GM12875 (cell line): ENCODE results near the gene TEP1.

Source experiments
- H3K4me3 ChIP-seq: one replicate; pipeline ENCODE4 v1.5.1; 2011; ENCODE audit warnings: low read depth, low read length, control low read depth
- TF ChIP-seq, protein P1 (sequence below): IDR thresholded peaks from 2 replicates; pipeline ENCODE4 v1.5.1; 2011; ENCODE audit warnings: low read depth, mild to moderate bottlenecking, control low read depth, inconsistent platforms, low read length, moderate library complexity, borderline replicate concordance; ENCODE audit not compliant: insufficient read depth

The TEP1 gene

DNA sequence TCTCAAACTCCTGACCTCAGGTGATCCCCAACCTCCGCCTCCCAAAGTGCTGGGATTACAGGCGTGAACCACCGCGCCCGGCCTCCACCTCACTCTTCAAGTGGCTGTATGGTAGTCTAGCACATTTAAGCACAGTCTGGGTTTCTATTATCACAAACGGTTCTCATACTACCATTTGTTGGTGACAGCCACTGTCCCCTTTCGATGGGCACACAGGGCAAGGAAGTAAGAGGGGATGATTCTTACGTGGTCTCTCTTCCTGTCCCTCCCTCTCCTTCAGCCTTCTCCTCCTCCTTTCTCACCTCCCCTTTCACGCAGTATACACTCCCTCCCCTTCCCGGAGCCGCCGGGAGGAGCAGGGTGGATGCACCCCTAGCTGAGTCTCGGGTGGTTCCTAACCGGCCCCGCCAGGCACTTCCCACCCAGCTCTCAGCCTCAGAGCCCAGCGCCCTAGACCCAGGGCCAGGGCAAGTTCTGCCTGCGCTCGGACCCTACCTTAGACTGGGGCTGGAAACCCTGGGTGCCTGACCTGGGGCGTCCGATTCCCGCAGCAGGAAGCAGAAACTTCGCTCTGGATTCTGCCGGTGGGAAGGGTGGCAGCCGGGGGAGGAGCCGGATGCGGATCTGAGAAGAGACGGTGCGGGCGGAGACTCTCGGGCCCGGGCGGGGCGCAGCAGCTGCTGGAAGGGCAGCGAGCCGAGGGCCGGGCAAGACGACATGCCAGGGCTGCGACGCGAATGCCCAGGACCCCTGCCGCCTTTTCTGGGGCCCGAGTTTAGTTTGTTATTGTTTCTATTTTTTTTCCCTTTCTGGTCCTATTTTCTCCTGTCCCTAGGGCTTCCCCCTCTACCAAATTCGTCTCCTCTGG lies at the start of gene TEP1:
TEP1 (minus strand) TSS at position 626 of the 868 bp plus-strand sequence. CDS start 5,062 bp downstream, outside the sequence.
- TF ChIP-seq, protein P1, sequence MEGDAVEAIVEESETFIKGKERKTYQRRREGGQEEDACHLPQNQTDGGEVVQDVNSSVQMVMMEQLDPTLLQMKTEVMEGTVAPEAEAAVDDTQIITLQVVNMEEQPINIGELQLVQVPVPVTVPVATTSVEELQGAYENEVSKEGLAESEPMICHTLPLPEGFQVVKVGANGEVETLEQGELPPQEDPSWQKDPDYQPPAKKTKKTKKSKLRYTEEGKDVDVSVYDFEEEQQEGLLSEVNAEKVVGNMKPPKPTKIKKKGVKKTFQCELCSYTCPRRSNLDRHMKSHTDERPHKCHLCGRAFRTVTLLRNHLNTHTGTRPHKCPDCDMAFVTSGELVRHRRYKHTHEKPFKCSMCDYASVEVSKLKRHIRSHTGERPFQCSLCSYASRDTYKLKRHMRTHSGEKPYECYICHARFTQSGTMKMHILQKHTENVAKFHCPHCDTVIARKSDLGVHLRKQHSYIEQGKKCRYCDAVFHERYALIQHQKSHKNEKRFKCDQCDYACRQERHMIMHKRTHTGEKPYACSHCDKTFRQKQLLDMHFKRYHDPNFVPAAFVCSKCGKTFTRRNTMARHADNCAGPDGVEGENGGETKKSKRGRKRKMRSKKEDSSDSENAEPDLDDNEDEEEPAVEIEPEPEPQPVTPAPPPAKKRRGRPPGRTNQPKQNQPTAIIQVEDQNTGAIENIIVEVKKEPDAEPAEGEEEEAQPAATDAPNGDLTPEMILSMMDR = no peak
- H3K4me3 ChIP-seq = peak within 1 kb of the TSS; percentile 67

DNA sequence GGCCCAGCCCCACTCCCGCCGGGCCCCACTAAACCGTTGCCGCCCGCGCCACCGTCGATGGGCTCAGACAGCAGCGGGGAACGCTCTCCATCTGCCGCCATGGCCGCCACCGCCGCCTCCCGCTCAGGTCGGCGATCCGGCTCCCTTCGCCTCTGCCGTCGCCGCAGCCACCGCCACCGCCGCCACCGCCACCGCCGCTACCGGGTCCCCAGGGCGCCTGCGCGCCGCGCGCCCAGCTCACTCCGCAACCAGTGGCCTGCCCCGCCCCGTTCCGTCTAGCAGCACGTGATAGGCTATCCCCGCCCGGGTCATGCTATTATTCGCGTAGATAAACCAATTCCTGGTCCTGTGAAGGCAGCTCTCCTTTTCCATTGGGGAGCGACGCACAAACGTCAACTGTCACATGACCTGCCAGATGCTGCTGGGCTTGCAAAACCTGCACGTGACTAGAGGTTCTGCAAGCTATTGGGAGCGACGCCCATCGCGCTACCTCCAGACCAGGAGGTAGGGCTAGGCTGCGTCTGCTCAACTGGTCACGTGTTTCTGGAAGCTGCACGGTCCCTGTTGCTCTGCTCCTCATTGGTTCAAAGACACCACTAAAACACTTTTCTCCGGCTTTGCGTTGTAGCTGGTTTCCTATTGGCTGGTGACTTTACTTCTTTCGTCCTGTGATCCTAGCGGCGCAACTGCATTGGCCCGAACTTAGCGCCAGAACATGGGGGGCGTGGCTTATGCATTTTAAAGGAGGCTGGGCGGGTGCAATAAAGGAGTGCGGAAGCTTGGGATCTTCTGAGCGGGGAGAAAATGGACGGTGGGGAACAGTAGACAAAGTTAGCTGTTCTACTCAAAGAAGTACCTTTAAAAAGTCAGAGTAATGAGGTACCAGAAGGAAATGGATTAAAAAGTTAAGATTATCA lies 48.2 kb upstream of the TEP1 start, which contains the start of gene PIP4P1:
PIP4P1 (minus strand) TSS at position 210 of the 917 bp plus-strand sequence; CDS start at position 101, 109 bp downstream.
- TF ChIP-seq, protein P1 = no peak
- H3K4me3 ChIP-seq = peak within 1 kb of the TSS; percentile 76

DNA sequence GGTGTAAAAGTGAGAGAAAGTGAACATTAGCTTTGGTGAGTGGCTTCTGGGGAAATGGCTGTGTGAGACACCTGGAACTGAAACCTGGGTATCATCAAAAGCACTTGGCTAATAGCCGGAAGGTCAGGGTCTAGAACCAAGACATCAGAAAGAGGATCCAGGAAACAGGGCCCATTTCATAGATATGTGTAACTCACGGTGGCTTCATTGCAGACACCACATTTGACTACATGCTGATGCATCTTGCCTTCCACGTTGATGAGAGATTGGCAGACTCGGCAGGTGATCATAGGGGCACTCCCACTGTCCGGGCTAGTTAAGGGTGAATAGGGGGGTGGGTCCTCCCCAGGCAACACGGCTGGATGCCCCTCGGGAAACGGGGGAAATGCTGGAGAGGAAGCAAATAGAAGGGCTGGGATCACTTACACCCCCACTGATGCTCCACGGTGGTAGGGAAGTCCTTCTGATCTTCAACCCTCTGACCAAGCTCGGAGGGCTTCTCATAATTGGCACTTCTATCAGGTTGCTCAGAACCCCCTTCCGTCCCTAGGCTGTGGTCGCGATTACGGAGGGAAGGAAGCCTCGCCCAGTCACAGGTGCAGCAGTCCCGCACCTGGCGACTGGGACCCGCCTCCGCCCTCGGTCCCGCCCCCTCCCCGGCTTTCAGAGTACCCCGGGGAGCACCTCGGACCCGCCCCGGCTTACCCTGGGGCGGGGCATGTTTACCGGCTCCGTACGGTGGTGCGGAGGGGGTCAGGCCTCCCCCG lies 47.3 kb upstream of the TEP1 start:
- peak overlapping the region; percentile 76 for H3K4me3 ChIP-seq

DNA sequence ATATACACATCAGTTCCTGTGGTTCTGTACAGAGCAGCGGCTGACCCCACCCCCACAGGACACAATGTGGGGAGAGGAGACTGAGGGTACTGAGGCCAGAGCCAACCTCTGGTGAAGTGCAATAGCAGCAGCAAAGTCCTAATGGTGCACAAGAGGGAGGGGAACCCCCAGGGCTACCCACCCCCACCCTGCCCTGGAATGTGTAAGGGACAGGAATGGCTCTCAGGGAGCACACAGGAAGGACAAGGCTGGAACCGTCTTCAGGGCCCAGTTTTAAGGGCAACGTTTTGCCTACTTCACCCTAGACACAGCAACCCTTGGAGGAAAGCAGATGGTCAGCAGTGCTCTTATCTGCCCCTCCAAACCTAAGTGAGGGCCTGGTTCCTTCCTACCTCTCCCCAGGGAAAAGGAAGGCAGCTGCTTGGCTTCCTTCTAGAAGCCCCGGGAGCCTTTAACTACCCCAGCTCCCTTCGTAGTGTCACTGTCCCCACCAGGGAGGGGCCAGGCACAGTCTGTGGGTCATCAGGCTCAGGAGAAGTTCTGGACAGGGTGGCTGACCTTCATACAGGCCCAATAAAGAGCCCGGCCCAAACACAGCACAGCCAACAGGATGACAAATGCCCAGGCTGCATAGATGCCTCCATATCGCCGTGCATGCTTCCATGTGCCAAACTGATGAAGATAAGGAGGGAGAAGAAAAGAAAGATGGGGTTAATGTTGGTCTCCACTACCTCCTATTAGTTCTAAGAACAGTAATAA lies 44.9 kb upstream of the TEP1 start:
- no peak overlapping the region for H3K4me3 ChIP-seq
- TF ChIP-seq, protein P1 = no peak

More for the DNA sequence above, 47.3 kb upstream of the TEP1 start:
- TF ChIP-seq, protein P1 = no peak

DNA sequence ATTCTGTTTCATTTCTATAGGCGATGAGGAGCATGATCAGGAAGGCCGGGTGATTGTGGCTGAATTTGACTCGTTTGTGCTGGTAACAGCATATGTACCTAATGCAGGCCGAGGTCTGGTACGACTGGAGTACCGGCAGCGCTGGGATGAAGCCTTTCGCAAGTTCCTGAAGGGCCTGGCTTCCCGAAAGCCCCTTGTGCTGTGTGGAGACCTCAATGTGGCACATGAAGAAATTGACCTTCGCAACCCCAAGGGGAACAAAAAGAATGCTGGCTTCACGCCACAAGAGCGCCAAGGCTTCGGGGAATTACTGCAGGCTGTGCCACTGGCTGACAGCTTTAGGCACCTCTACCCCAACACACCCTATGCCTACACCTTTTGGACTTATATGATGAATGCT lies 43.7 kb upstream of the TEP1 start:
- no peak overlapping the region for H3K4me3 ChIP-seq

More for the DNA sequence above, 43.7 kb upstream of the TEP1 start:
- TF ChIP-seq, protein P1 = no peak
